A673 (cell line): Measurements from ENCODE around the gene CNOT4.

Experiments used
- EZH2 ChIP-seq: fragments of 200-600 bp; sonication (generic); IDR thresholded peaks from 2 replicates; pipeline ENCODE4 v1.6.1; 2017; ENCODE audit warnings: borderline replicate concordance, low read depth, mild to moderate bottlenecking, mixed read lengths, antibody characterized with exemption, low read length; ENCODE audit not compliant: poor library complexity, severe bottlenecking
- TF ChIP-seq, protein P1 (sequence below): fragments of 300-800, 200-600 bp; sonication (generic); conservative IDR thresholded peaks from 2 replicates; pipeline ENCODE4 v1.5.1; 2017; ENCODE audit warnings: low read depth, mild to moderate bottlenecking, antibody characterized with exemption, low read length, moderate library complexity, mixed read lengths

DNA sequence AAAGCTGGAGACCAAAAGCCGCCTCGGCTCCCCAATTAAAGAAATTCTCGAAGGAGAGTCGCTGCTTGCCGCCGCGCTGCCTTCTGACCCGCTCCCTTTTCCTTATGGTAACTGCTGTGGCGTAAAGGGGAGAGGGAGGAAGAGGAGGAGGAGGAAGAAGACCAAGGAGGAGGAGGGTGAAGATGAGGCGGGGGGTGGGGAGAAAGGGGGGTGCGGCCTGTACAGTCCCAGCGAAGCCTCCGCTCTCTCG, 388 bp downstream of the CNOT4 start:
- TF ChIP-seq, protein P1, sequence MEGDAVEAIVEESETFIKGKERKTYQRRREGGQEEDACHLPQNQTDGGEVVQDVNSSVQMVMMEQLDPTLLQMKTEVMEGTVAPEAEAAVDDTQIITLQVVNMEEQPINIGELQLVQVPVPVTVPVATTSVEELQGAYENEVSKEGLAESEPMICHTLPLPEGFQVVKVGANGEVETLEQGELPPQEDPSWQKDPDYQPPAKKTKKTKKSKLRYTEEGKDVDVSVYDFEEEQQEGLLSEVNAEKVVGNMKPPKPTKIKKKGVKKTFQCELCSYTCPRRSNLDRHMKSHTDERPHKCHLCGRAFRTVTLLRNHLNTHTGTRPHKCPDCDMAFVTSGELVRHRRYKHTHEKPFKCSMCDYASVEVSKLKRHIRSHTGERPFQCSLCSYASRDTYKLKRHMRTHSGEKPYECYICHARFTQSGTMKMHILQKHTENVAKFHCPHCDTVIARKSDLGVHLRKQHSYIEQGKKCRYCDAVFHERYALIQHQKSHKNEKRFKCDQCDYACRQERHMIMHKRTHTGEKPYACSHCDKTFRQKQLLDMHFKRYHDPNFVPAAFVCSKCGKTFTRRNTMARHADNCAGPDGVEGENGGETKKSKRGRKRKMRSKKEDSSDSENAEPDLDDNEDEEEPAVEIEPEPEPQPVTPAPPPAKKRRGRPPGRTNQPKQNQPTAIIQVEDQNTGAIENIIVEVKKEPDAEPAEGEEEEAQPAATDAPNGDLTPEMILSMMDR: no peak
- no peak for TF ChIP-seq EZH2
